CD14-positive monocyte (primary cell): ENCODE results near the gene VSIG8. TPM values are rescaled to one million over a fixed set of nuclear protein-coding genes. Genes with fewer than 3 reads are reported as not detected.
A peak's percentile ranks its signal among the peaks of the same experiment; 100 is the strongest.

Source experiments
- DNase-seq, 3 donors: peaks; one replicate each; pipeline ENCODE4 v3.0.0-alpha.2; 2011 to 2022
- H2AFZ ChIP-seq: 2 replicates; pipeline ENCODE4 v1.6.0; 2012; ENCODE audit warnings: mild to moderate bottlenecking, low read depth, low read length, inconsistent platforms; ENCODE audit not compliant: insufficient read depth, poor library complexity, severe bottlenecking
- H3K27ac ChIP-seq, 2 donors: 1 replicate in 1 of 2; 2 replicates in 1 of 2; pipeline ENCODE4 v1.5.1; 2012 to 2013; ENCODE audit warnings: low read length in 2 of 2, control low read depth in 1 of 2, inconsistent platforms in 1 of 2, low read depth in 1 of 2, mild to moderate bottlenecking in 1 of 2
- H3K27me3 ChIP-seq, 2 donors: one replicate each; pipeline versions ENCODE4 v1.6.0 to v1.6.1; 2011 to 2013; ENCODE audit warnings: low read length in 2 of 2; ENCODE audit not compliant: control insufficient read depth in 2 of 2, insufficient read depth in 2 of 2
- H3K36me3 ChIP-seq, 2 donors: replicated peaks in 1 of 2; 1 replicate in 1 of 2; 2 replicates in 1 of 2; pipeline versions ENCODE4 v1.5.1 to v1.6.1; 2012 to 2013; ENCODE audit warnings: low read length in 2 of 2, control low read depth in 1 of 2, inconsistent platforms in 1 of 2, mild to moderate bottlenecking in 1 of 2; ENCODE audit not compliant: insufficient read depth in 2 of 2, control insufficient read depth in 1 of 2
- H3K4me1 ChIP-seq, 2 donors: 1 replicate in 1 of 2; 2 replicates in 1 of 2; pipeline versions ENCODE4 v1.5.1 to v1.6.1; 2012 to 2013; ENCODE audit warnings: low read length in 2 of 2, control low read depth in 1 of 2, inconsistent platforms in 1 of 2, mild to moderate bottlenecking in 1 of 2, moderate library complexity in 1 of 2; ENCODE audit not compliant: insufficient read depth in 2 of 2, control insufficient read depth in 1 of 2
- H3K4me2 ChIP-seq: replicated peaks from 2 replicates; pipeline ENCODE3; 2012; ENCODE audit warnings: low read length, moderate library complexity, mild to moderate bottlenecking; ENCODE audit not compliant: poor library complexity, severe bottlenecking; ENCODE audit errors: extremely low read depth
- H3K4me3 ChIP-seq, 3 experiments: fragments of 200-600 bp in 1 of 3; sonication (generic) in 1 of 3; replicated peaks in 1 of 3; 1 replicate in 2 of 3; 2 replicates in 1 of 3; pipeline ENCODE4 v1.5.1; 2011 to 2013; ENCODE audit warnings: low read length in 3 of 3, mild to moderate bottlenecking in 3 of 3, control low read depth in 2 of 3, low read depth in 2 of 3, inconsistent platforms in 1 of 3, moderate library complexity in 1 of 3
- H3K79me2 ChIP-seq: 2 replicates; pipeline ENCODE4 v1.6.0; 2012; ENCODE audit warnings: mild to moderate bottlenecking, control low read depth, inconsistent platforms, low read length, moderate library complexity; ENCODE audit not compliant: insufficient read depth
- H3K9ac ChIP-seq: 2 replicates; pipeline ENCODE4 v1.6.0; 2017; ENCODE audit warnings: low read length, mild to moderate bottlenecking; ENCODE audit not compliant: insufficient read depth, poor library complexity, severe bottlenecking
- H3K9me3 ChIP-seq, 2 donors: replicated peaks in 1 of 2; 1 replicate in 1 of 2; 2 replicates in 1 of 2; pipeline versions ENCODE4 v1.5.1 to v1.6.1; 2012 to 2013; ENCODE audit warnings: low read length in 2 of 2, control low read depth in 1 of 2; ENCODE audit not compliant: control insufficient read depth in 1 of 2, insufficient read depth in 1 of 2
- H4K20me1 ChIP-seq: 2 replicates; pipeline ENCODE4 v1.6.0; 2012; ENCODE audit warnings: mild to moderate bottlenecking, low read length, control low read depth, moderate library complexity; ENCODE audit not compliant: insufficient read depth
- H3K27ac Mint-ChIP-seq, 7 donors: one replicate each; pipeline ENCODE4 v1.8.0; 2020; ENCODE audit warnings: mild to moderate bottlenecking in 7 of 7, mixed read lengths in 7 of 7, moderate library complexity in 6 of 7, inconsistent platforms in 2 of 7
- H3K27me3 Mint-ChIP-seq, 3 donors: one replicate each; pipeline ENCODE4 v1.8.0; 2021 to 2022; ENCODE audit warnings: low read depth in 3 of 3, mild to moderate bottlenecking in 3 of 3, mixed read lengths in 3 of 3, moderate library complexity in 3 of 3, inconsistent platforms in 1 of 3
- H3K36me3 Mint-ChIP-seq, 2 donors: one replicate each; pipeline ENCODE4 v1.8.0; 2020; ENCODE audit warnings: mixed read lengths in 2 of 2, inconsistent platforms in 1 of 2, mild to moderate bottlenecking in 1 of 2
- H3K4me1 Mint-ChIP-seq: one replicate; pipeline ENCODE4 v1.8.0; 2020; ENCODE audit warnings: mild to moderate bottlenecking, mixed read lengths
- H3K4me3 Mint-ChIP-seq, 2 donors: one replicate each; pipeline ENCODE4 v1.8.0; 2020; ENCODE audit warnings: mild to moderate bottlenecking in 2 of 2, mixed read lengths in 2 of 2, moderate library complexity in 1 of 2
- H3K9me3 Mint-ChIP-seq, 7 donors: one replicate each; pipeline ENCODE4 v1.8.0; 2020 to 2022; ENCODE audit warnings: mixed read lengths in 7 of 7, mild to moderate bottlenecking in 6 of 7, moderate library complexity in 6 of 7, inconsistent platforms in 2 of 7
- CTCF ChIP-seq: fragments of 200-600 bp; IDR thresholded peaks from one replicate; pipeline ENCODE4 v1.8.0; 2022; ENCODE audit warnings: antibody characterized with exemption, mild to moderate bottlenecking
- WGBS: methylation state at CpG from one replicate; pipeline ENCODE4 v1.1.5; 2013; ENCODE audit warnings: missing lambda C conversion rate; ENCODE audit not compliant: insufficient coverage; 5-methylcytosine and 5-hydroxymethylcytosine counted together
- intact Hi-C, 2 donors: fragments of 100-400 bp; cut with micrococcal nuclease; formaldehyde crosslinking; loops; one replicate each; pipeline versions ENCODE4 v1.15.0 to v1.15.1; 2023
- polyA plus RNA-seq, 3 donors: library from polyadenylated mRNA; depleted of rRNA in 1 of 3; unstranded in 2 of 3; stranded (reverse) in 1 of 3; fragments of 300-500 nt in 2 of 3; fragments of >200 nt in 1 of 3; fragmentation: Illumina TruSeq in 2 of 3; gene quantifications; 1 replicate in 2 of 3; 2 replicates in 1 of 3; pipeline ENCODE4 v1.2.3, GENCODE V29; 2012 to 2021

The VSIG8 gene
- polyA plus RNA-seq, 3 donors, result 0.04 TPM; not detected in 2

GRCh38 chr1:159898527-159898926 is 36.1 kb upstream of the VSIG8 start:
- TF ChIP-seq CTCF, result no peak

GRCh38 chr1:159897962-159898361 is 35.5 kb upstream of the VSIG8 start:
- intact Hi-C loops, result no loop called here
- DNase-seq, result peak; percentile 69 to 85 (median 84)
- H3K4me1 ChIP-seq, result peaks cover 47 to 60% of the 10 kb centered on the region in 2 donors

More at GRCh38 chr1:159898527-159898926, 36.1 kb upstream of the VSIG8 start:
- Histone ChIP-seq H3K27ac (peak overlapping the region in 1 of 2 donors; percentile 56), H3K27me3 (no peaks in the 10 kb centered on the region), H3K4me1 (peaks cover 47 to 60% of the 10 kb centered on the region in 2 donors), H3K9me3 (no peaks in the 10 kb centered on the region), H3K36me3 (no peaks in the 10 kb centered on the region), H4K20me1 (no peaks in the 10 kb centered on the region), H2AFZ (no peak overlapping the region), H3K4me3 (no peak overlapping the region), H3K4me2 (no peak overlapping the region), H3K9ac (no peak overlapping the region), H3K79me2 (no peaks in the 10 kb centered on the region)
- intact Hi-C loops, result no loop called here
- Mint-ChIP-seq H3K9me3 (peaks cover 0 to 3% (median 0%) of the 10 kb centered on the region in 7 donors), H3K36me3 (peaks cover 2 to 3% of the 10 kb centered on the region in 2 donors), H3K4me3 (no peak overlapping the region), H3K4me1 (peaks cover 50% of the 10 kb centered on the region), H3K27me3 (peaks cover 3 to 6% (median 4%) of the 10 kb centered on the region in 3 donors), H3K27ac (peak overlapping the region; percentile 86 to 93 (median 90))
- peak in 2 of 3 donors; percentile 42 to 49 for DNase-seq
- WGBS, result no CpG with 5 or more reads among the region's 3 CpGs

More at GRCh38 chr1:159897962-159898361, 35.5 kb upstream of the VSIG8 start:
- H3K4me2 ChIP-seq, result no peak overlapping the region
- no peaks in the 10 kb centered on the region for H3K36me3 ChIP-seq
- no peak overlapping the region for H2AFZ ChIP-seq
- peaks cover 0 to 2% (median 0%) of the 10 kb centered on the region in 7 donors for H3K9me3 Mint-ChIP-seq
- 17% methylated on average over 1 of the region's 3 CpGs for WGBS
- H3K27me3 Mint-ChIP-seq, result peaks cover 3 to 6% (median 4%) of the 10 kb centered on the region in 3 donors
- peaks cover 2 to 3% of the 10 kb centered on the region in 2 donors for H3K36me3 Mint-ChIP-seq
- H3K4me3 ChIP-seq, result no peak overlapping the region
- H3K9me3 ChIP-seq, result no peaks in the 10 kb centered on the region
- no peak overlapping the region for H3K9ac ChIP-seq
- peak overlapping the region; percentile 79 to 93 (median 87) for H3K27ac Mint-ChIP-seq
- no peaks in the 10 kb centered on the region for H3K79me2 ChIP-seq
- no peaks in the 10 kb centered on the region for H3K27me3 ChIP-seq
- H3K4me1 Mint-ChIP-seq, result peaks cover 50% of the 10 kb centered on the region
- no peaks in the 10 kb centered on the region for H4K20me1 ChIP-seq
- H3K4me3 Mint-ChIP-seq, result peak overlapping the region in 1 of 2 donors; percentile 48
- H3K27ac ChIP-seq, result peak overlapping the region in 1 of 2 donors; percentile 56
- TF ChIP-seq CTCF, result no peak
